Midbrain (tissue), 1 donor: Measurements from ENCODE around the gene NCS1.
"Not testable (repeated sequence)": the region's sequence is repeated elsewhere in the genome, so short reads cannot be mapped to it uniquely, and the experiment has no call there.

Experiments used
- DNase-seq: peaks from one replicate; lab custom pipeline; 2025; lab: John Stamatoyannopoulos, UW

The NCS1 gene

DNA sequence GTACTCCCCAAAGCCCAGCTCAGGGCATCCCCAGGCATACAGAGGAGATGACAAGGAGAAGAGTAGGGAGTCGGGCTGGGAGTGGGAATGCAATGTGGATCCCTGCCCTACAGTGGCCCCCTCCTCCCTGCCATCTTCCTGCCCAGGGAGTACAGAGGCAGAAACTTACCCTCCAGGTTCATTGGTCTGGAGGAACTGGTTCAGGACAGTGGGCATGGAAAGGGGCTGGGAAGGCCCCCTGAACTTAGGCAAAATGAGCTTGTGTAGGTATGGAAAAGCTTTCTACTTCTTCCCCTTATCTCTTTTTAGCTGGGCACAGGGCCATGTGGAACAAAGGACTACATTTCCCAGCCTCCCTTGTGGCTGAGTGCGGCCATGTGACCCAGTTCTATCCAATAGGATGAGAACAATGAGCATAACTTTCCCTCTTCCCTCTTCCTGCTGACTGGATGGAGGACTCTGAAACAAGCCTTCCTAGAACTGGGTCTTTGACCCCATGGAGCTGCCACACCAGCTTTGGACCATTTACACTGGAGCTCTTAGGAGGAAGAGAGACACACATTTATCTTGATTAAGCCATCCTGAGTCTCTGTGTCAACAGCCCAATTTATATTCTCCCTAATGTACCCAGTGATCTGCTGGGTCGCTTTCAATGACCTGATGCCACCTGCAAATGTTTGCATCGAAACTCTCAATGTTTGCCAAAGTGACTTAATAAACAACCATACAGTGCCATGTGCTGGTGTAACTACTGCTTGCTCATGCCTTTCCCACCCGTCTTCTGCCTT, 68.4 kb downstream of the NCS1 start:
- DNase-seq: peak; percentile 70

DNA sequence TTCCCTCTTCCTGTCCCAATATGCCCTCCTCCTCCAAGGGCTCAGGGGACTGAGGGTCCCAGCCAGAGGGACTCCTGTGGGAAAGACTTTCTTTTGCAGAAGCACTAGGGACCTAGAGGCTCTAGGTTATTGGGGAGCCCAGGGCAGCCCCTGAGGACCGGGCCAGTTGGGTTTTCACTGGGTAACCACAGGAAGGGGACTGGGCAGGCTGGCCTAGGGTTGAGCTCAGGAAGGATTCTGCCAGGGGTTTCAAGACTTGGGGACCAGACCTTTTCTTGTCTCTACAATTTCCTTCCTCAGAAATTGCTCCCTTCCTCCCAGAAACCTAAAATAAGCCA, 69.0 kb downstream of the NCS1 start:
- no peak for DNase-seq

DNA sequence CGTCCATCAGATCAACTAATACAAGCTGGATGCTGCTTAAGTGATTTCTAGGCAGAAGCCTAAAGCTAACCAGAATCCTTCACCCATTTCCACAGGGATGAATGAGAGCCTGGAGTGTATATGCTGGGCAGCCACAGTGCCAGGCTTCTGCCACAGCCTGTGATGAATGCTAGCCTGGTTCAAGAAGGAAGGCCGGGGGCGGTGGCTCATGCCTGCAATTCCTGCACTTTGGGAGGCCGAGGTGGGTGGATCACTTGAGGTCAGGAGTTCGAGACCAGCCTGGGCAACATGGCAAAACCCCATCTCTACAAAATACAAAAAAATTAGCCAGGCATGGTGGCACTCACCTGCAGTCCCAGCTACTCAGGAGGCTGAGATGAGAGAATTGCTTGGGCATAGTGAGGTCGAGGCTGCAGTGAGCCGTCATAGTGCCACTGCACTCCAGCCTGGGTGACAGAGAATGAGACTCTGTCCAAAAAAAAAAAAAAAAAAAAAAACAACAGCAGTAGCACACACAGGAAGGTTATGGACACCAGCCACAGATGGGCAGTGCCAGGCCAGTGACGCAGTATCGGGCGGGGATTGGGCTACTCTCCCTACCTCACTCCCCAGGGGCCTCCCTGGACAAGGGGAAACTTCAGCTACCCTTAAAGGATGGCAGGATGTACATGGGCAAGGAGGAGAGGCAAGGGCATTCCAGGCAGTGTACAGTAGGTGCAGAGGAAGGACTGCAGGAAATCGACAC, 70.2 kb downstream of the NCS1 start:
- DNase-seq: no peak

DNA sequence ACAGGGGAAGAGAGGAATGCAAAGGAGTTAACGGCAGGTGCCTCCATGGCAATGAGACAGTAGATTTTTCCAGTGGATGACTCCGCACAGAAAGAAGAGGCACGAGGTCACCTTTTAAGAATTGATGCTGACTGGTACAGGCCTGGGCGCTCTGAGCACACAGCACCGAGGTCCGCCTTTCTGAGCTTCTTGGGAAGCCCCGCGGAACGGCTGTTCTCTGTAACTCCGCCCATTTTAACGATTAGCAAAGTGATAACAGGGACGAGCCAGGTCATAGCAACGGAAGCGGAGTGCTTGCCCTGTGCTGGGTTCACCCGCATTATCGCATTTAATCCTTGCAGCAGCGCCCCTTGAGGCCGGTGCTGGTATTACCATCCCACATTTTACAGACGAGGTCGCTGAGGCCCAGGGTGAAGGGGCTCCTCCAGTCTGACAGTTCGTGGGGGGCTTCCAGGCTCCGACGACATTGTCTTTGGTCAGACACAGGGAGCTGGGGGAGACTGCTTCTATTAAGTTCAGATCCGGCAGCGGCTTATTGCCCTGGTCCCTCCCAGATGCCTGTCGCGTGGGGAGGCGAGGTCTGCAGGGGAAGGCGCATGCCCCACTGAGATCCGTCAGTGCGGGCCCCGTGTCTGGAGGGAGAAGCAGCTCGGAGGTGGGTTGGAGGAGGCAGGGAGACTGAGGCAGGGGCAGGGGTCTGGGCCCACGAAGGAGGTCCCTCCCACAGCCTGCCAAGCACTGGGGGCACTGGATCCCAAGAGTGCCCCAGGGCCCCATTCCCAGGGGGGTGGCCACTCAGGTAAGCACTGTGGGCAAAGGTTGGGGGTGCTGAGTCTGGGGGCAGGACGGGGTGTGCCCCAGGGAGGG, 71.0 kb downstream of the NCS1 start:
- peak; percentile 62 for DNase-seq

DNA sequence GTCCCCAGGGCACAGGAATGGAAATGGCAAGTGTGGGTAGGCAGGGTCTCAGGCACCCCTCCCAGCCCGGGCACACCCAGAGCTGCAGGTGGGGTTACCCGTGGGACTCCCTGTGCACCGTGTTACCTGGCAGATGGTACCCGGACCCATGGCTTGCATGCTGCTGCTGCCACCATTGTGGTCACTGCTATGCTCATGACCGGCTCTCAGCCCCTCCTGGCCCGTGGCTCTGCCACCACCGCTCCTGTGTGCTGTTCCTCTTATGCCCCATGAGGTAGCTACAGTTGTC, 71.6 kb downstream of the NCS1 start:
- DNase-seq: no peak

DNA sequence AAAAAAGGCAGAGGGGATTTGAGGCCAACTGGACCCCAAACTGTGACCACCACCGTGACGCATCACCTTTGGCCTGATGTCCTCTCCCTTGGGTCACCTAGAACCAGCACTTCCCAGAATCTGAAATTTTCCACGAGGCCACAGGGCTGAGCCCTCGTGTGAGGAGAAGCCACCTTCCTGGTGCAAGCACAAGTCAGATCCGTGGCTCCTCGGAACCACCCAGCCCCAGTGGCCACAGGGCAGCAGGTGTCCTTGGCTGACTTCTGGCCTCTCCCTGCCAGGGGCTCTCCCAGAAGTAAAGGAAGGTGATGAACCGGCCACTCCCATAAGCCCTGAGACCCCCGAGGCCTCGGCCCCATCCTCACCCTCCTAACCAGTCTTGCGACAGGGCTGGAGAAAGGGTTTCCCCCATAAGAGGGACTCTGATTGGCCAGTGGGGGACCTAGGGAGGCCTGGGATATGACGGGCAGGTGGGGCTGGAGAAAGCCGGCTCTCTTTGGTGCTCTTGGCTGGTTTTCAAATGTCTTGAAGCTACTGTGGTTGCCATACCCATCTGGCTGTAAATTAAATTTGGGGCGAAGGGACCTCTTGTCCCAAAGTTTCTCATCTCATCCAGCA, 72.5 kb downstream of the NCS1 start:
- DNase-seq: no peak

DNA sequence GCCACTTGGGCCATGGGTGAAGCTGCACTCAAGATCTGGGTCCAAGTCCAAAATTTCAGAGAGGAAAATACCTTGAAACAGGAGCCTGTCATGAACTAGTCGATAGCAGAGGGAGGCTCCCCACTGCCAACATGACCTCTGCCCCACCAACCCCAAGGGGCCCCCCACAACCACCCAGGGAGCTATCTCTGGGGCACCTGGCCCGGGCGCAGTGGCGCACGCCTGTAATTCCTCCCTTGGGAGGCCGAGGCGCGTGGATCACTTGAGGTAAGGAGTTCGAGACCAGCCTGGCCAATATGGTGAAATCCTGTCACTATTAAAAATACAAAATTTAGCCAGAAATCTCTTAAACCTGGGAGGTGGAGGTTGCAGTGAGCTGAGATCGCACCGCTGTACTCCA, 73.3 kb downstream of the NCS1 start:
- no peak for DNase-seq

DNA sequence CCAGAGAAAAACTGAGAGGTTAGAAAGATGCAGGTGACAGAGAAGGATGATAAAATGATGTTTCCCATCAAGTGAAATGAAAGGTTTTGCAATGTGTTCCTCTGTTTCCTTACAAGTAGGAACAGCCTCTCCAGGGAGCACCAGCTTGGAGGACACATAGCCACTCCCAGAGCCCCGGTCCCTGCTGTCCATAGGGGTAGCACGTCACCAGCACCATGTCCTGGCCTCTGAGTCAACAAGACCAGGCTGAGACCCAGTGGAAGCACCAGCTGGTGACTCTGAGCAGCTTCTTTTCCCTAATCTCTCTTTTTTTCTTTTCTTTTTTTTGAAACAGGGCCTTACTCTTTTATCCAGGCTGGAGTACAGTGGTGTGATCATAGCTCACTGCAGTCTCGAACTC, 73.9 kb downstream of the NCS1 start:
- no peak for DNase-seq

DNA sequence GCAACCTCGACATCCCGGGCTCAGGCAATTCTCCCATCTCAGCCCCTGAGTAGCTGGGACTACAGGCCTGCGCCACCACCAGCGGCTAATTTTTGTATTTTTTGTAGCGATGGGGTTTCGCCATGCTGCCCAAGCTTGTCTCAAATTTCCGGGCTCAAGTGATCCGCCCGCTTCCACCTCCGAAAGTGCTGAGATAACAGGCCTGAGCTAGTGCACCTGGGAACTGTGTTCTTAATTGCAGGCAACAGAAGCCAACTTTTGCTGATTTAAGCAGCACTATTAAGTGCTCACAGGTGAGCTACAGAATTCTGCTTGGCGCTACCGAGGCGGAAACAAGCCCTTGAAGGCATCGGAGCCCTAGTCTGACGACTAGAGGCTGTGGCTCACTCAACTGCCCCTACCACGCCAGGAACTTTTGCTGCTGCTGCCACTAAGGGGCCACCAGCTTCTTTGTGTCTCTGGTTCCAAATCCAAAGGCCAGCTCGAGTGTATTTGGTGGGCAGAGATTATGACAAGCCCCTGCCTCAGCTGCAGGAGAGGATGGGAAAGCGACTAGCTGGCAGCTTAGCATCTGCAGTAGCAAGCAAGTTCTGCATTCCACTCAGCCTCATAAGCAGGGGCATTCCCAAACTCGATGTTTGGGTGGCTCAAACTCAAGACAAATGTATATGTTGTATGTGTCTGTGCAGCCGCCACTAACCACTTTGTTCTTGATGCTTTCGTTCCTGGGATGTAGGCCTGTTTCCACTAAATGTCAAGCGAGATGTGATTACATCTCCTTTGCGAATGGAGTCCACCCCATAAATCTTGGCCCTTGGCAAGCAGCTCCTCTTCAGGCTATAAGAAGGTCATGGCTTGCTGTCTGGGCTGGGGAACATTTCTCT, 82.8 kb downstream of the NCS1 start:
- DNase-seq: no peak

DNA sequence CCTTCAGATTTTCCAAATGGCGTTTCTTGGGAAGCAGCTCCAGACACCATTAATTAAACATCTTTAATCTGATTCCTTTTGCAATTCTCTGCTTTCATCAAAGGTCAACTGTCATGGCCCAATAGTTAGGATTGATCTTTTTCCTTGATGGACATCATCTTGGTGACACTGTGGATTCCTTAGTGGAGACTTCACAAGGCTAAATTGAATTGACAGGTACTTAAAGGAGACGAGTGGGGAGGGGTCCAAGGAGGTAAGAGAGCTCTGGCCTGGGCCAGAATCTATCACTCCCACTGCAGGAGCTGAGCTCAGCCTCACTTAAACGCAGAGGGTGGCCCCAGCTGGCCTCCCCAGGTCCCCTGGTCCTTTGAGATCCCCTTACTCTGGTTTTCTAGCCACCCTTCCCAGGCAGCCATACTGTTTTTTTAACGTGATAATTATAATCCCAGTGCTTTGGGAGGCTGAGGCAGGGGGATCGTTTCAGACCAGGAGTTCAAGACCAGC, 83.5 kb downstream of the NCS1 start:
- DNase-seq: no peak

DNA sequence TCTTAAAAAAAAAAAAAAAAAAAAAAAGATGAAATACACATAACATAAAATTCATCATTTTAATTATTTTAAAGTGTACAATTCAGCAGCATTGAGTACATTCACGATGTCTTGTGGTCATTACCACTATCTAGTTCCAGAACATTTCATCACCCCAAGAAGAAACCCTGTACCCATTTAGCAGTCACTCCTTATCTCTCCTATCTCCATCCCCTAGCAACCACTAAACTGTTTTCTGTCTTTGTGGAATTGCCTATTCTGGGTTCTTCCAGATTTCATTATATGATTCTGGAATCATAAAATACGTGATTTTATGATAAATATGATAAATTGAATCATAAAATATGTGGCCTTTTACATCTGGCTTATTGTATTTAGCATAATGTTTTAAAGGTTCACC, 84.4 kb downstream of the NCS1 start:
- DNase-seq: no peak

DNA sequence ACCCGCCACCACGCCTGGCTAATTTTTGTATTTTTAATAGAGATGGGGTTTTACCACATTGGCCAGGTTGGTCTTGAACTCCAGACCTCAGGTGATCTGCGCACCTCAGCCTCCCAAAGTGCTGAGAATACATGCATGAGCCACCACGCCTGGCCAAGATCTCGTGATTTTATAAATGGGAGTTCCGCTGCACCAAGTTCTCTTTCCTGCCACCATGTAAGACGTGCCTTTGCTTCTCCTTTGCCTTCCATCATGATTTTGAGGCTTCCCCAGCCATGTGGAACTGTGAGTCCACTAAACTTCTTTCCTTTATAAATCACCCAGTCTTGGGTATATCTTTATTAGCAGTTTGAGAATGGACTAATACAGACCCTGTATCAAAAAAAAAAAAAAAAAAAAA, 85.9 kb downstream of the NCS1 start:
- not testable (repeated sequence) for DNase-seq

DNA sequence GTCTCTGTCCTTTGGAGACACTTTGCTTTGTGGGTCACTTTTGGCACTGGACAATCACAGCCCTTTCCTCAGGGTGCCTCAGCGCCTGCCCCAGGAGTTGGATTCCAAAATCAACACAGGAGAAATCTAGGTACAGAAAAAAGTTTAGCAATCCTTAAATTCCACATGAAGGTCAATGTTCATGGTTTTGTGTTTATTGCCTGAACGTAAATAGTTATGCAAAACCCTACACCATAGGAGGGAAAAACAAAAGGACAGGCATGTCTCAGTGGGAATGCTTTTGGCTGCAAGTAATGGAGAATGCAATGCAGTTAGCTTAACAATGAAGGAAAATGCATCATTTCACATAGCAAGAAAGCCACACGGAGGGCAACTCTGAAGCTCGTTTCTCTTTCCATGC, 86.8 kb downstream of the NCS1 start:
- DNase-seq: no peak

DNA sequence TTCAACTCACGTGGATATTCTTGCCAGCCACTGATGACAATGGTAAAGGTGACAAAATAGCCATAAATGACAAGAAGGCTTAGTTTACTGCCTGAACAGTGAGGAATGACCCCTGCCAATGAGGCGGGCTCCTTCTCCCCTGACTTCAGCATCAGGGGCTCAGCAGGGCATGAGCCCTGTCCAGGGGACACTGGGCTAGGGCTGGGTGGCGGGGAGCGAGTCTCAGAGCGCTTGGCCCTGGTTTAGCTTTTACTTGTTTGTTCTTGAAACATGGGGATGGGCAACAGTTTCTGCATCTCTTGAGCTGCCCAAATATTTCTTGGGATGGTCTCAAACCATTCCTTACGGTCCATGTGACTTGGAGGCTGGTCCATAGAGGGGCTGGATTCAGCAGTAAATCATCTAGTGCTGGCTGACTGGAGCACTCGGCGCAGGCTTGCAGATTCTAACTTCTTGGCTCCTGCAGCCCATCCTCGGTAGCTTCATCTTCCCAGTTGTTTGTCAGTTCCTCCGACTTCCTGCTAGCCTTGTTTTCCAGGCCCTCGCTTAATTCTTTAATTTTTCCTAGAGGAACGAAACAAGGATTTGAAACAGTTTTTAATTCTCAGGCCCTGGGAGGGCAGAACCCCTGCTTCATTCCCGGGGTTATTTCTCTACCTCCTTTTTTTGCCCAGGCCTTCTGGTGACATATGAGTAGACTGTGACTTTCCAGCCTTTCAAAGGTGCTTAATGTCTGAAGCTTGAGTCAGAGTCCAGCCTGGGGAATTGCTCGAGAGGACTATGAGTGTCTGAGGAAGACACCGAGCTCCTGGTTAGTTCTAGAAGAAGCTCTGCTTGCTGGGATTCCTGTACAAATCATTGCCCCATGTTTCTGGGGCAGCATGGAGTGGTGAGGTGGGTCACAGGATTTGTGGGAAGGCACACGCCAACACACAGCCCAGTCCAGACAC, 88.9 kb downstream of the NCS1 start:
- DNase-seq: no peak

DNA sequence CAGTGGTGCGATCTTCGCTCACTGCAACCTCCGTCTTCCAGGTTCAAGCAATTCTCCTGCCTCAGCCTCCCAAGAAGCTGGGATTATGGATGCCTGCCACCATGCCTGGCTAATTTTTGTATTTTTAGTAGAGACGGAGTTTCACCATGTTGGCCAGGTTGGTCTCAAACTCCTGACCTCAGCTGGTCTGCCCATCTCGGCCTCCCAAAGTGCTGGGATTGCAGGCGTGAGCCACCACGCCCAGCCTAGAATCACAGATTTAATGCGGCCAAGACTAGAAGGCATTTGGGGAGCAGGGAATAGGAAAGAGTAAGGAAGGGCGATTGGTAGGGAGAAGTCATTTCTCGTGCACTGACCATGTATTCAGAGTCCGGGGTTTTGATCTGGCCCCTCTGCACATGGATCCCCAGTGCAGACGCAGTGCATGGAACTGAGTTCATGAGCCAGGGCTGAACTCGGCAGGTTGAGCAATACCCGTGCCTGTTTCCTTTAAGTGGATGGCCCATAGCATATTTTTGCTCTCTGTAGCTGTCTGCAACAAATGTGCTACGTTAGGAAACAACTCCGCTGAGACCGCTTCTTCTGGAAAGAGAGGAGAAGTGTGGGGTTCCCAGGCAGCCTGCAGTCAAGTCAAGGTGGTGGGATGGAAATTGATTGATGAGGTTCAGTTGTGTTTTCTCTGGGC, 90.0 kb downstream of the NCS1 start:
- DNase-seq: no peak

DNA sequence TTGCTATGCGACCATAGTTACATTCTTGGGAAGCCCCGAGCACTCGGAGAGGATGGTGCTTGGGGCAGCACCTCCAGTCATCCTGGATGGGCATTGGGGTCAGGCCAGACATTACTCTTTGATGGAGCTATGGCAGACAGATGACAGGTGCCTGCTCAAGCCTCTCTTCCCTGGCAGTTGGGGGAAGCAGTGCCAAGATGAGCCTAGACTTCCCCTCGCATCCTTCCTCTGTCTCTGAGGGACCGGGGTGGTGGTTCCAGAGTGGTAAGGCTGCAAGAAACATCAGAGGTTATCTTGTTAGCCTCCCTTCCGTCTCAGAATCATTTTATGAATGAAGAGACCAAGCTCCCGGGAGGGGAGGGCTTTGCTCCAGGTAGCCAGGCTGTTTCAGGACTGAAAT, 90.6 kb downstream of the NCS1 start:
- no peak for DNase-seq

DNA sequence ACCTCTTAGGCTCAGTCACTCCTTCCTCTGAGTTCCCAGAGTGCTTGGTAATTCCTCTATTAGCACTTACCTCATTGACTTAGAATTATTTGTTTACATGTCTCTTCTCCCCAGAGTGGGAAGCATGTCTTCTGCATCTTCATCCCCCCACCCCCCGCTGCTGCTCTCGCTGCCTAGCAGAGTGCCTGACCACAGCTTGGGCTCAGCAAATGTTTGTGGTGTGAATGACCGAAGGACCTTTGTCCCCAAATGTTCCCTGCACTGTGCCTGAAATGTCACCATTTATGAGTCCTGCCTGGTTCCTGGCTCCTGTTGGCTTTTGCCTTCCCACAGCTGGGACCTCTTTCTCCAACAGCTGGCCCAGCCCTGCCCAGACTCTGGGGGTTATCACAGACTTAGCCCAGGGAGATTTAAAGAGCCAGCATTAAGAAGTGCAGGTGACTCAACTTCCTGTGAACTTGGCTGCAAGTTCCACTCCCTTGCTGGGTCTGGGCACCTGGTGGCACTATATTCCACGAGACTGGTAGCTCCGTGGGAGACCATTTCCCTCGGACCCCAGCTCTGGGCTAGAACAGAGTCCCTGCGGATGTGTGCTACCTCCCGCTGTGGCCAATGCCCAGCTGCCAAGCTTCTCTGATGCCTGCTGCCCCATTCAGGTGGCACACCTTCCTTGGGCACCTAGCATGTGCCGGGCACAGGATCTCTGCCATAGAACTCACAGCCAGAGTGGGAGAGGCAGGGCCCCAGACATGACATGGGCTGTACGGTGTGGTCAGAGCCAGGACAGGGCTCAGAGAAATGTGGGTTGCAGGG, 91.6 kb downstream of the NCS1 start:
- no peak for DNase-seq
